Dendritic cell treated with granulocyte-macrophage colony-stimulating factor and Interleukin-4, amounts not matched to agents 40 ng/mL and 50 ng/mL, for 4 days (primary cell): ENCODE data around the gene PAEP.
"Not testable (repeated sequence)": the region's sequence is repeated elsewhere in the genome, so short reads cannot be mapped to it uniquely, and the experiment has no call there.

Experiments
- H3K27ac Mint-ChIP-seq: one replicate; pipeline ENCODE4 v1.8.0; 2022; ENCODE audit warnings: mild to moderate bottlenecking, mixed read lengths
- H3K27me3 Mint-ChIP-seq: one replicate; pipeline ENCODE4 v1.8.0; 2022; ENCODE audit warnings: mild to moderate bottlenecking, mixed read lengths
- H3K36me3 Mint-ChIP-seq: one replicate; pipeline ENCODE4 v1.8.0; 2022; ENCODE audit warnings: low read depth, mixed read lengths
- H3K4me1 Mint-ChIP-seq: one replicate; pipeline ENCODE4 v1.8.0; 2022; ENCODE audit warnings: low read depth, mixed read lengths
- H3K4me3 Mint-ChIP-seq: one replicate; pipeline ENCODE4 v1.8.0; 2022; ENCODE audit warnings: mild to moderate bottlenecking, moderate library complexity, mixed read lengths
- H3K9me3 Mint-ChIP-seq: one replicate; pipeline ENCODE4 v1.8.0; 2022; ENCODE audit warnings: mixed read lengths
- intact Hi-C: fragments of 100-400 bp; cut with micrococcal nuclease; formaldehyde crosslinking; loops from one replicate; pipeline ENCODE4 v1.15.0; 2022

Gene PAEP

GRCh38 chr9:135522137-135522877 is 39.2 kb upstream of the PAEP start:
- no peaks in the 10 kb centered on the region for H3K36me3 Mint-ChIP-seq
- H3K4me1 Mint-ChIP-seq: no peaks in the 10 kb centered on the region
- H3K27me3 Mint-ChIP-seq: peaks cover 23% of the 10 kb centered on the region
- intact Hi-C loops: no loop called here
- H3K4me3 Mint-ChIP-seq: no peak overlapping the region
- no peaks in the 10 kb centered on the region for H3K9me3 Mint-ChIP-seq
- H3K27ac Mint-ChIP-seq: no peak overlapping the region

- Mint-ChIP-seq H3K4me3 (no peak overlapping the region), H3K27me3 (peaks cover 19% of the 10 kb centered on the region), H3K4me1 (no peaks in the 10 kb centered on the region), H3K9me3 (no peaks in the 10 kb centered on the region), H3K36me3 (no peaks in the 10 kb centered on the region), H3K27ac (no peak overlapping the region)
- intact Hi-C loops: no loop called here
Observed at GRCh38 chr9:135522931-135523330, 38.6 kb upstream of the PAEP start.

DNA sequence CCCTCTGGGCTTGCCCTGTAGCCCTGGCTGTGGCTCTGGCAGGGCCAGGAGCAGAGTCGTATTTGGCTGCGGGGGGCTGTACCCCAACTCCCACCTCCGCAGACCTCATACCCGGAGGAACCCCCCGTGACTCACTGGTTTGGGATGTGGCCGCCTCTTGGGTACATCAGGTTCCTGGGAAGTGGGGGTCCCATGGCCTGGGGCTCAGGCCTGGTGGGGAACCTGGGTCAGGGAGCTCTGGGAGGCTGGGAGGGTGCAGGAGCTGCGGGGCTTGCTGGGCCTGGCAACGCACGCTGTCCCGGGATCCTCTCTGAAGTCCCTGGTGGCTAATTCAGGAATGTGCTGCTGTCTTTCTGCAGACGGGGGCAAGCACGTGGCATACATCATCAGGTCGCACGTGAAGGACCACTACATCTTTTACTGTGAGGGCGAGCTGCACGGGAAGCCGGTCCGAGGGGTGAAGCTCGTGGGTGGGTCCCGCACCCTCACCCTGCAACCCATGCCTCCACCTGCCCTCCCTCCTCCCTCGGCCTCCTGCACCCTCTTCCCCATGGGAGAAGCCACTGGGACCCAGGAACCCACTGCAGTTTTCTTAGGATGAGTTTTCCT is 37.9 kb upstream of the PAEP start:
- Mint-ChIP-seq H3K4me3 (no peak overlapping the region), H3K9me3 (no peaks in the 10 kb centered on the region), H3K27me3 (peaks cover 15% of the 10 kb centered on the region), H3K36me3 (no peaks in the 10 kb centered on the region), H3K4me1 (no peaks in the 10 kb centered on the region), H3K27ac (no peak overlapping the region)
- intact Hi-C loops: no loop called here

DNA sequence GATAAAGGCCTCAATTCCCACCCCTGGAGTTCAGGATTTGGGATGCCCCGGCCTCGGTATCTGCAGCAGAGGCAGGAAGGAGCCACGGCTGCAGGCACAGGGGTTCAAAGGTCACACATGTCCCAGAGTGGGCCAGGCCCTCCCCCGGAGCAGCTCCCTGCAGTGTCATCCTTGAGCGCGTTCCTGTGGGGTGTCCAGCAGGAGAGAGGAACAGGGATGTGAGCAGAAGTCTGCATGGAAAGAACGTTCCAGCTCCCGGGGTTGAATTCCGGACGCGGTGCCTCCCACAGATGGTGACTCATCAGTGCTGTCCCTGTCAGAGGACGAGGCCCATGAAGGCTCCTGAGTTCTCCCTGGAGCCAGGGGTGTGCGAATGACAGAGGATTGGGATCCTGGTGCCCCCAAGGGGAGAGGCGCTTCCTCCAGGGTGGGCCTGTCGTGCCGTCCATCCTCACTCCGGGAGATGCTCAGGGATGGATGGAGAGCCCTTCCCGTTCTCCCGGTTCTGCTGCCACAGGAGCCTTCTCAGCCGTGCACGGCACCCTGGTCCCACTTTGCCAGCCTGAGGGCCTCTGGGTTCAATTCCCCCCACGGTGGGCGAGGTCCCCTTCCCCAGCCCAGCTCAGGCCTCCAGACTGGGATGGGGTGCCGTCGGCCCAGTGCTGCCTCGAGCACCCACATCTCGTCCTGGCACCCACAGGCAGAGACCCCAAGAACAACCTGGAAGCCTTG is 37.3 kb upstream of the PAEP start:
- Mint-ChIP-seq H3K27me3 (peaks cover 9% of the 10 kb centered on the region), H3K27ac (no peak overlapping the region), H3K4me3 (no peak overlapping the region), H3K36me3 (no peaks in the 10 kb centered on the region), H3K9me3 (no peaks in the 10 kb centered on the region), H3K4me1 (no peaks in the 10 kb centered on the region)
- intact Hi-C loops: no loop called here

- H3K9me3 Mint-ChIP-seq: no peaks in the 10 kb centered on the region
- H3K4me1 Mint-ChIP-seq: no peaks in the 10 kb centered on the region
- no peak overlapping the region for H3K4me3 Mint-ChIP-seq
- H3K27ac Mint-ChIP-seq: no peak overlapping the region
- intact Hi-C loops: no loop called here
- peaks cover 3% of the 10 kb centered on the region for H3K27me3 Mint-ChIP-seq
- H3K36me3 Mint-ChIP-seq: no peaks in the 10 kb centered on the region
Observed at GRCh38 chr9:135525241-135526088, 36.1 kb upstream of the PAEP start.

DNA sequence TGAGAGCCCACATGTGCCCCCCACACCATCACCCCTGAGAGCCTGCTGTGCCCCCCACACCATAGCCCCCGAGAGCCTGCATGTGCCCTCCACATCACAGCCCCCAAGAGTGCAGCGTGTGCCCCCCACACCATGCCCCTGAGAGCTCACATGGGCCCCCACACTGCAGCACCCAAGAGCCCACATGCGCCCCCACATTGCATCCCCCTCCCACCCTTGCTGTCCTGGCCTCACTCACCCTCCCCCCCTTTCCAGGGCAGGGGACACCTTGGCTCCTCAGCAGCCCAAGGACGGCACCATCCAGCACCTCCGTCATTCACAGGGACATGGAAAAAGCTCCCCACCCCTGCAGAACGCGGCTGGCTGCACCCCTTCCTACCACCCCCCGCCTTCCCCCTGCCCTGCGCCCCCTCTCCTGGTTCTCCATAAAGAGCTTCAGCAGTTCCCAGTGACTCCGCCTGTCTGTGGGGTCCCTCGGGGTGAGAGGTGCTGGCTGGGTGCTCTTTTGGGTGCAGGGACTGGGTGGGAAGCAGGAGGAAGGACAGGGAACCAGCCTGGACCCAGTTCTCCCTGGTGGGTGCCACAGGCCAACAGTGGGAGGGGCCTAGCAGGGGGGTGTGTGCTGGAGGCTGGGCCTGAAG is 35.3 kb upstream of the PAEP start:
- no peaks in the 10 kb centered on the region for H3K36me3 Mint-ChIP-seq
- no peak overlapping the region for H3K4me3 Mint-ChIP-seq
- intact Hi-C loops: no loop called here
- H3K4me1 Mint-ChIP-seq: no peaks in the 10 kb centered on the region
- no peak overlapping the region for H3K27ac Mint-ChIP-seq
- no peaks in the 10 kb centered on the region for H3K9me3 Mint-ChIP-seq
- no peaks in the 10 kb centered on the region for H3K27me3 Mint-ChIP-seq

GRCh38 chr9:135526730-135527571 is 34.6 kb upstream of the PAEP start:
- Mint-ChIP-seq H3K4me1 (no peaks in the 10 kb centered on the region), H3K27me3 (no peaks in the 10 kb centered on the region), H3K4me3 (no peak overlapping the region), H3K9me3 (no peaks in the 10 kb centered on the region), H3K36me3 (no peaks in the 10 kb centered on the region), H3K27ac (no peak overlapping the region)
- intact Hi-C loops: no loop called here

DNA sequence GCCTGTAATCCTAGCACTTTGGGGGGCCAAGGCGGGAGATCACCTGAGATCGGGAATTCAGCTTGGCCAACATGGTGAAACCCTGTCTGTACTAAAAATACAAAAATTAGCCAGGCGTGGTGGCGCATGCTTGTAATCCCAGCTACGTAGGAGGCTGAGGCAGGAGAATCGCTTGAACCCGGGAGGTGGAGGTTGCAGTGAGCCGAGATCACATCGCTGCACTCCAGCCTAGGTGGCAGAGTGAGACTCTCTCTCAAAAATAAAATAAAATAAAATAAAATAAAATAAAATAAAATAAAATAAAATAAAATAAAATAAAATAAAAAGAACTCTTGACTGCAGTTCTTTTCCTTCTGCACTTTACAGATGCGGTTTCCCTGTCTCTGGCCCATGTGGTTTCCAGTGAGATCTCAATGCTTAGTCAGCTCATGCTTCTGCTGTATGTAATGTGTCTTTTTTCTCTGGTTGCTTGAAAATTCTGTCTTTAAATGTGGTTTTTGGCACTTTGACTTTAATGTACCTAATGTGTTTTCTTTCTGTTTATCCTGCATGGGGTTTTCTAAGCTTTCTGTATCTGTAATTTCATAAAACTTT is 32.6 kb upstream of the PAEP start:
- intact Hi-C loops, H3K4me1 Mint-ChIP-seq, H3K27me3 Mint-ChIP-seq, H3K27ac Mint-ChIP-seq, H3K9me3 Mint-ChIP-seq, H3K4me3 Mint-ChIP-seq, H3K36me3 Mint-ChIP-seq: not testable (repeated sequence)

DNA sequence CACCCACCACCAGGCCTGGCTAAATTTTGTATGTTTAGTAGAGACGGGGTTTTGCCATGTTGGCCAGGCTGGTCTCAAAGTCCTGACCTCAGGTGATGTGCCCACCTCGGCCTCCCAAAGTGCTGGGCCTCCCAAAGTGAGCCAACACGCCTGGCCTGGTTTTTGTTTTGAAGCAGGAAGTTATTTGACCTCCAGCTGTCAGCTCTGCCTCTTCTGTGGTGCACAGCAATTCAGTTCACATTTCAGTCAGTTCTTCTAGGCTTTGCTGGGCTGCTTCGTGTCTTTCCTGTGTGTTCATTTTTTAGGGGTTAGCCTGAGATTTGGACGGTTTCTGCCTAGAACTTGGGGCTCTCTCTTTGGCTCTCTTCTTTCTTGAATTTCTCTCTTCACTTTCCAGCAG is 31.4 kb upstream of the PAEP start:
- H3K4me1 Mint-ChIP-seq: no peaks in the 10 kb centered on the region
- intact Hi-C loops: no loop called here
- no peak overlapping the region for H3K27ac Mint-ChIP-seq
- H3K4me3 Mint-ChIP-seq: no peak overlapping the region
- H3K27me3 Mint-ChIP-seq: peaks cover 14% of the 10 kb centered on the region
- H3K36me3 Mint-ChIP-seq: no peaks in the 10 kb centered on the region
- H3K9me3 Mint-ChIP-seq: no peaks in the 10 kb centered on the region

DNA sequence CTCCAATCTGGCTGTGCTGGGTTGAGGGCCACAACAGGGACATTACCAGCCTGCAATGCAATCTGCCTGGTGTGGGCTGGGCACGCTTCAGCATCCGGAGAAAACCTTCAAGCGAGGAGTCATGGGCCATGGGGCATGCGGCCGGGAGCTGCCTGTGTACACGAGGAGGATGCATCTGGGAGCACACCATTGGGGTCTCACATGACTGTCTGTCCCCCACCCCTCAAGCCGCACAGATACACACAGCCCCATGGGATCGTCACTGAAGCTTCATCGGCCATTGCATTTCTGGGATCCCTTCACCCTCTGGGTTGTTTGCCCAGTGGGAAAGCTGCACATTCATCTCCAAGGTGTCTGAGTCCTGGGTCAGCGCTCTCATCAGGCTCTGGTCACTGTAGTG is 30.5 kb upstream of the PAEP start:
- H3K4me3 Mint-ChIP-seq: no peak overlapping the region
- intact Hi-C loops: no loop called here
- H3K27ac Mint-ChIP-seq: no peak overlapping the region

DNA sequence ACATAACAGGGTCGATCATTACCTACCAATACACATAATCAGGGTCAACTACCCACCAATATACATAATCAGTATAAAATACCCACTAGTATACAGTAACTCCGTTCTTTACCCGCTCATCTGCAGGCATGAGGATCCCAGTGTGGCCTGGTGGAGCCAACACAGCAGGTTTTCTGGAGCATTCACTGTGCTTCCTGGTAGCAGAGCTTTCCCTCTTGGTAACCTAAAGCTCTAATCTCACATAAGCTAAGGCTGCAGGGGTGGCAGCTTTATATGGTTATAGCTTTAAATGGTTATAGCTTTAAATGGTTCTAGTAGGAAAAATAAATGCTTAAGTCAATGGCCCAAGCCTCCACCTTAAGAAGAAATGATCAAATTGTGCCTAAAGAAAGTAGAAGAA is 28.4 kb upstream of the PAEP start:
- Mint-ChIP-seq H3K4me3 (no peak overlapping the region), H3K4me1 (no peaks in the 10 kb centered on the region), H3K9me3 (no peaks in the 10 kb centered on the region), H3K27ac (no peak overlapping the region), H3K27me3 (peaks cover 18% of the 10 kb centered on the region), H3K36me3 (no peaks in the 10 kb centered on the region)
- intact Hi-C loops: no loop called here

More for the DNA sequence above, 30.5 kb upstream of the PAEP start:
- Mint-ChIP-seq H3K27me3 (peaks cover 14% of the 10 kb centered on the region), H3K4me1 (no peaks in the 10 kb centered on the region), H3K36me3 (no peaks in the 10 kb centered on the region), H3K9me3 (no peaks in the 10 kb centered on the region)

GRCh38 chr9:135533674-135534073 is 27.9 kb upstream of the PAEP start:
- Mint-ChIP-seq H3K4me1 (no peaks in the 10 kb centered on the region), H3K9me3 (no peaks in the 10 kb centered on the region), H3K4me3 (no peak overlapping the region), H3K36me3 (no peaks in the 10 kb centered on the region), H3K27ac (no peak overlapping the region), H3K27me3 (peaks cover 20% of the 10 kb centered on the region)
- intact Hi-C loops: no loop called here
